H9 (cell line): Measurements from ENCODE around the gene HSP90AA1. TPM values are rescaled to one million over a fixed set of nuclear protein-coding genes. Genes with fewer than 3 reads are reported as not detected.

Experiments used
- DNase-seq: peaks from one replicate; pipeline ENCODE4 v3.0.0-alpha.2; 2017
- H2AFZ ChIP-seq: one replicate; pipeline ENCODE4 v1.6.1; 2013; ENCODE audit warnings: mild to moderate bottlenecking, low read length, control low read depth, moderate library complexity
- H2AK5ac ChIP-seq: 2 replicates; pipeline ENCODE4 v1.6.1; 2013; ENCODE audit warnings: low read length, control low read depth, mixed read lengths; ENCODE audit not compliant: insufficient read length
- H2BK120ac ChIP-seq: one replicate; pipeline ENCODE4 v1.6.1; 2013; ENCODE audit warnings: low read depth, mild to moderate bottlenecking, low read length, control low read depth, inconsistent platforms; ENCODE audit not compliant: poor library complexity, severe bottlenecking
- H2BK12ac ChIP-seq: 2 replicates; pipeline ENCODE4 v1.6.1; 2013; ENCODE audit warnings: low read length, control low read depth, mixed read lengths, low read depth; ENCODE audit not compliant: insufficient read length
- H2BK15ac ChIP-seq: 2 replicates; pipeline ENCODE4 v1.6.1; 2013; ENCODE audit warnings: low read depth, low read length, control low read depth
- H2BK20ac ChIP-seq: one replicate; pipeline ENCODE4 v1.6.1; 2013; ENCODE audit warnings: low read depth, mild to moderate bottlenecking, low read length, control low read depth, inconsistent platforms; ENCODE audit not compliant: poor library complexity, severe bottlenecking
- H2BK5ac ChIP-seq: 2 replicates; pipeline ENCODE4 v1.6.1; 2013; ENCODE audit warnings: low read length, control low read depth, mixed read lengths; ENCODE audit not compliant: insufficient read length
- H3K14ac ChIP-seq: 2 replicates; pipeline ENCODE4 v1.6.1; 2013; ENCODE audit warnings: low read length, control low read depth; ENCODE audit not compliant: insufficient read depth
- H3K18ac ChIP-seq: 2 replicates; pipeline ENCODE4 v1.6.1; 2013; ENCODE audit warnings: low read depth, mild to moderate bottlenecking, mixed read lengths, low read length, control low read depth; ENCODE audit not compliant: insufficient read length
- H3K23ac ChIP-seq: 2 replicates; pipeline ENCODE4 v1.6.1; 2013; ENCODE audit warnings: low read length, control low read depth, mixed read lengths, low read depth; ENCODE audit not compliant: insufficient read length
- H3K23me2 ChIP-seq: 2 replicates; pipeline ENCODE4 v1.6.1; 2013; ENCODE audit warnings: low read depth, mild to moderate bottlenecking, mixed read lengths, low read length, control low read depth; ENCODE audit not compliant: insufficient read length, poor library complexity, severe bottlenecking
- H3K27ac ChIP-seq: 2 replicates; pipeline ENCODE4 v1.5.1; 2013; ENCODE audit warnings: low read length, control low read depth, mixed read lengths, low read depth; ENCODE audit not compliant: insufficient read length
- H3K27me3 ChIP-seq: 2 replicates; pipeline ENCODE4 v1.6.1; 2013; ENCODE audit warnings: low read length, control low read depth, inconsistent platforms; ENCODE audit not compliant: insufficient read depth
- H3K4ac ChIP-seq: 2 replicates; pipeline ENCODE4 v1.6.1; 2013; ENCODE audit warnings: low read depth, mild to moderate bottlenecking, control low read depth, inconsistent platforms, low read length, moderate library complexity
- H3K4me1 ChIP-seq: 2 replicates; pipeline ENCODE4 v1.6.1; 2013; ENCODE audit warnings: low read length, control low read depth, inconsistent platforms; ENCODE audit not compliant: insufficient read depth
- H3K4me2 ChIP-seq: 2 replicates; pipeline ENCODE4 v1.6.1; 2013; ENCODE audit warnings: low read length, control low read depth, mixed read lengths; ENCODE audit not compliant: insufficient read length, insufficient read depth
- H3K56ac ChIP-seq: 2 replicates; pipeline ENCODE4 v1.6.1; 2013; ENCODE audit warnings: low read depth, mild to moderate bottlenecking, mixed read lengths, low read length, control low read depth; ENCODE audit not compliant: insufficient read length
- H3K79me1 ChIP-seq: 2 replicates; pipeline ENCODE4 v1.6.1; 2013; ENCODE audit warnings: low read depth, mild to moderate bottlenecking, moderate library complexity, low read length, control low read depth, inconsistent platforms; ENCODE audit not compliant: insufficient read depth, poor library complexity, severe bottlenecking
- H3K79me2 ChIP-seq: 2 replicates; pipeline ENCODE4 v1.6.1; 2013; ENCODE audit warnings: low read length, control low read depth, inconsistent platforms; ENCODE audit not compliant: insufficient read depth
- H3K9ac ChIP-seq: 2 replicates; pipeline ENCODE4 v1.6.1; 2013; ENCODE audit warnings: low read length, control low read depth, mixed read lengths; ENCODE audit not compliant: insufficient read length; ENCODE audit errors: extremely low read depth
- H3K9me3 ChIP-seq: one replicate; pipeline ENCODE4 v1.6.1; 2013; ENCODE audit warnings: low read depth, low read length, inconsistent platforms; ENCODE audit not compliant: control insufficient read depth
- H3T11ph ChIP-seq: one replicate; pipeline ENCODE4 v1.6.1; 2013; ENCODE audit warnings: mild to moderate bottlenecking, low read length, control low read depth, inconsistent platforms
- H4K20me1 ChIP-seq: one replicate; pipeline ENCODE4 v1.6.1; 2013; ENCODE audit not compliant: control insufficient read depth, insufficient read length, insufficient read depth
- H4K5ac ChIP-seq: 2 replicates; pipeline ENCODE4 v1.6.1; 2013; ENCODE audit warnings: low read depth, mild to moderate bottlenecking, mixed read lengths, low read length, control low read depth; ENCODE audit not compliant: insufficient read length
- H4K8ac ChIP-seq: replicated peaks from 2 replicates; pipeline ENCODE4 v1.6.1; 2013; ENCODE audit warnings: low read length, control low read depth, mixed read lengths, low read depth; ENCODE audit not compliant: insufficient read length
- H4K91ac ChIP-seq: 2 replicates; pipeline ENCODE4 v1.6.1; 2013; ENCODE audit warnings: low read depth, mild to moderate bottlenecking, moderate library complexity, mixed read lengths, low read length, control low read depth; ENCODE audit not compliant: insufficient read length
- H3K27ac Mint-ChIP-seq, 3 experiments: 2 replicates in 2 of 3; 3 replicates in 1 of 3; pipeline ENCODE4 v1.8.0; 2020 to 2021; ENCODE audit warnings: mixed read lengths in 3 of 3, mild to moderate bottlenecking in 1 of 3, moderate library complexity in 1 of 3
- H3K27me3 Mint-ChIP-seq: 2 replicates; pipeline ENCODE4 v1.8.0; 2021; ENCODE audit warnings: low read depth, mild to moderate bottlenecking, moderate library complexity, mixed read lengths
- H3K36me3 Mint-ChIP-seq, 3 experiments: 2 replicates in 2 of 3; 3 replicates in 1 of 3; pipeline ENCODE4 v1.8.0; 2020 to 2021; ENCODE audit warnings: low read depth in 3 of 3, mixed read lengths in 3 of 3; ENCODE audit not compliant: insufficient read depth in 1 of 3
- H3K4me1 Mint-ChIP-seq, 2 experiments: 2 replicates each; pipeline ENCODE4 v1.8.0; 2020; ENCODE audit warnings: mixed read lengths in 2 of 2
- H3K4me3 Mint-ChIP-seq, 2 experiments: 2 replicates in 1 of 2; 3 replicates in 1 of 2; pipeline ENCODE4 v1.8.0; 2020 to 2021; ENCODE audit warnings: mild to moderate bottlenecking in 2 of 2, mixed read lengths in 2 of 2, moderate library complexity in 1 of 2
- H3K9me3 Mint-ChIP-seq, 2 experiments: 2 replicates in 1 of 2; 3 replicates in 1 of 2; pipeline ENCODE4 v1.8.0; 2020; ENCODE audit warnings: mild to moderate bottlenecking in 2 of 2, mixed read lengths in 2 of 2, moderate library complexity in 1 of 2
- WGBS: extraction: QIAGEN DNeasy Blood & Tissue Kit; methylation state at CpG from one replicate; pipeline ENCODE4 v1.1.7; 2013; ENCODE audit warnings: missing lambda C conversion rate, low lambda C conversion rate, mixed read lengths; ENCODE audit not compliant: insufficient read length; ENCODE audit errors: extremely low coverage; 5-methylcytosine and 5-hydroxymethylcytosine counted together
- total RNA-seq: library from RNA; stranded (reverse); gene quantifications from 2 replicates; pipeline ENCODE4 v1.2.1, GENCODE V29; 2021
- TF ChIP-seq, protein P1 (sequence below): fragments of 200-600 bp; sonication (generic); conservative IDR thresholded peaks from 3 replicates; pipeline ENCODE4 v1.8.0; 2021; ENCODE audit warnings: antibody characterized with exemption, mild to moderate bottlenecking

Gene HSP90AA1
- total RNA-seq, 1 experiment from 2014 or later = 953 TPM

DNA sequence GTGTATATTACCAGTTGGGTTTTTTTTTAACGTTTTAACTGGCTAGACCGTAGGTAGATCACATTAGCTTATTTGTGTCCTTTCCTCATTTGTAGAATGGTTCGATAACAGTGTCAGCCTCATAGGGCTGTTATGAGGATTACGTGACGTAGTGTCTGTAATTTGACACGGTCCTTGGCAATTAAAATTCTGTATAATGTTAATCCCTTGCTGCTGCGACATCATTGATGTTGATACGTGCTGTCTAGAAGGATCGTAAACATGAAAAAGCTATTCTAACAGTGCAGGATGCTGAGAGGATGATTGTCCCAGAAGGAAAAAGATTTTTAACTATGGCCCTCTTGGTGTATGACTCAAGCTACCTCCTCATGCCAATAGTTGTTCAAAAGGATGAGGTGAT lies 50.9 kb downstream of the HSP90AA1 start:
- peaks cover 62 to 86% (median 81%) of the 10 kb centered on the region in 3 experiments for H3K36me3 Mint-ChIP-seq
- no peaks in the 10 kb centered on the region for H3K27me3 Mint-ChIP-seq
- no peak overlapping the region for H2BK120ac ChIP-seq
- H4K5ac ChIP-seq = no peak overlapping the region
- no peak overlapping the region for H2AFZ ChIP-seq
- H3K9me3 Mint-ChIP-seq = no peaks in the 10 kb centered on the region; a peak in 1 of 5 replicates
- H3K79me2 ChIP-seq = no peaks in the 10 kb centered on the region
- H4K20me1 ChIP-seq = no peaks in the 10 kb centered on the region
- H2BK5ac ChIP-seq = no peak overlapping the region
- H3K56ac ChIP-seq = no peak overlapping the region
- no peaks in the 10 kb centered on the region for H3K27me3 ChIP-seq
- H3K9ac ChIP-seq = no peak overlapping the region
- H2BK15ac ChIP-seq = no peak overlapping the region
- TF ChIP-seq, protein P1, sequence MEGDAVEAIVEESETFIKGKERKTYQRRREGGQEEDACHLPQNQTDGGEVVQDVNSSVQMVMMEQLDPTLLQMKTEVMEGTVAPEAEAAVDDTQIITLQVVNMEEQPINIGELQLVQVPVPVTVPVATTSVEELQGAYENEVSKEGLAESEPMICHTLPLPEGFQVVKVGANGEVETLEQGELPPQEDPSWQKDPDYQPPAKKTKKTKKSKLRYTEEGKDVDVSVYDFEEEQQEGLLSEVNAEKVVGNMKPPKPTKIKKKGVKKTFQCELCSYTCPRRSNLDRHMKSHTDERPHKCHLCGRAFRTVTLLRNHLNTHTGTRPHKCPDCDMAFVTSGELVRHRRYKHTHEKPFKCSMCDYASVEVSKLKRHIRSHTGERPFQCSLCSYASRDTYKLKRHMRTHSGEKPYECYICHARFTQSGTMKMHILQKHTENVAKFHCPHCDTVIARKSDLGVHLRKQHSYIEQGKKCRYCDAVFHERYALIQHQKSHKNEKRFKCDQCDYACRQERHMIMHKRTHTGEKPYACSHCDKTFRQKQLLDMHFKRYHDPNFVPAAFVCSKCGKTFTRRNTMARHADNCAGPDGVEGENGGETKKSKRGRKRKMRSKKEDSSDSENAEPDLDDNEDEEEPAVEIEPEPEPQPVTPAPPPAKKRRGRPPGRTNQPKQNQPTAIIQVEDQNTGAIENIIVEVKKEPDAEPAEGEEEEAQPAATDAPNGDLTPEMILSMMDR = no peak
- H3K23me2 ChIP-seq = no peaks in the 10 kb centered on the region
- no peak overlapping the region for H2BK12ac ChIP-seq
- H3K18ac ChIP-seq = no peak overlapping the region
- H4K8ac ChIP-seq = no peak overlapping the region
- no peak overlapping the region for H3T11ph ChIP-seq
- no peak for DNase-seq
- no peak overlapping the region for H3K14ac ChIP-seq
- H3K4me2 ChIP-seq = no peak overlapping the region
- H3K4ac ChIP-seq = no peak overlapping the region
- H3K9me3 ChIP-seq = no peaks in the 10 kb centered on the region
- no peak overlapping the region for H3K4me3 Mint-ChIP-seq
- H3K79me1 ChIP-seq = no peaks in the 10 kb centered on the region
- H3K27ac Mint-ChIP-seq = no peak overlapping the region
- no peak overlapping the region for H4K91ac ChIP-seq
- H3K4me1 Mint-ChIP-seq = no peaks in the 10 kb centered on the region
- H3K27ac ChIP-seq = no peak overlapping the region
- H3K4me1 ChIP-seq = no peaks in the 10 kb centered on the region
- no peak overlapping the region for H2AK5ac ChIP-seq
- no peak overlapping the region for H3K23ac ChIP-seq
- no CpG with 5 or more reads among the region's 9 CpGs for WGBS
- no peak overlapping the region for H2BK20ac ChIP-seq
